ENCODE data around the gene CACNG3. TPM values are rescaled to one million over a fixed set of nuclear protein-coding genes. Genes with fewer than 3 reads are reported as not detected.
"Not testable (repeated sequence)": the region's sequence is repeated elsewhere in the genome, so short reads cannot be mapped to it uniquely, and the experiment has no call there.

The CACNG3 gene
- total and polyA plus RNA-seq, 5 donors from 2014 or later = not detected

- peaks cover 17% of the 10 kb centered on the region for H3K36me3 ChIP-seq (ENCODE audit: control insufficient read depth, insufficient read depth, low read length)
- Mint-ChIP-seq H3K9me3 (peaks cover 0 to 18% (median 5%) of the 10 kb centered on the region in 7 donors), H3K4me1 (no peaks in the 10 kb centered on the region), H3K27me3 (peaks cover 4% of the 10 kb centered on the region), H3K27ac (no peak overlapping the region), H3K4me3 (no peak overlapping the region), H3K36me3 (peaks cover 39% of the 10 kb centered on the region)
- no peak overlapping the region for H3K27ac ChIP-seq (ENCODE audit: insufficient read depth, low read length, poor library complexity, severe bottlenecking)
- H3K9me3 ChIP-seq (ENCODE audit: control insufficient read depth in 2 of 2, low read length in 2 of 2) = no peaks in the 10 kb centered on the region
- no peak overlapping the region for H3K4me3 ChIP-seq (ENCODE audit: low read depth, low read length)
- H3K27me3 ChIP-seq (ENCODE audit: control insufficient read depth, insufficient read depth, low read length) = no peaks in the 10 kb centered on the region
- DNase-seq (no peak), ATAC-seq (ENCODE audit: low read depth in 2 of 2) (no peak)
- no peaks in the 10 kb centered on the region for H3K4me1 ChIP-seq (ENCODE audit: control insufficient read depth, insufficient read depth, low read length, poor library complexity, severe bottlenecking)
Measured at GRCh38 chr16:24221219-24221618, 34.9 kb upstream of the CACNG3 start.

GRCh38 chr16:24228514-24228913 lies 27.6 kb upstream of the CACNG3 start:
- Mint-ChIP-seq H3K27ac (no peak overlapping the region), H3K4me3 (no peak overlapping the region), H3K36me3 (no peaks in the 10 kb centered on the region), H3K9me3 (peaks cover 0 to 8% (median 0%) of the 10 kb centered on the region in 7 donors), H3K4me1 (no peaks in the 10 kb centered on the region), H3K27me3 (peaks cover 19% of the 10 kb centered on the region)
- no peak for ATAC-seq (ENCODE audit: low read depth in 2 of 2)
- Histone ChIP-seq H3K27ac (ENCODE audit: insufficient read depth, low read length, poor library complexity, severe bottlenecking) (no peak overlapping the region), H3K4me3 (ENCODE audit: low read depth, low read length) (no peak overlapping the region), H3K36me3 (ENCODE audit: control insufficient read depth, insufficient read depth, low read length) (no peaks in the 10 kb centered on the region), H3K27me3 (ENCODE audit: control insufficient read depth, insufficient read depth, low read length) (peaks cover 2% of the 10 kb centered on the region), H3K9me3 (ENCODE audit: control insufficient read depth in 2 of 2, low read length in 2 of 2) (no peaks in the 10 kb centered on the region), H3K4me1 (ENCODE audit: control insufficient read depth, insufficient read depth, low read length, poor library complexity, severe bottlenecking) (no peaks in the 10 kb centered on the region)
- DNase-seq = no peak

GRCh38 chr16:24232936-24233335 lies 23.2 kb upstream of the CACNG3 start:
- no peak overlapping the region for H3K27ac ChIP-seq (ENCODE audit: insufficient read depth, low read length, poor library complexity, severe bottlenecking)
- peaks cover 5% of the 10 kb centered on the region in 2 experiments for H3K9me3 ChIP-seq (ENCODE audit: control insufficient read depth in 2 of 2, low read length in 2 of 2)
- Mint-ChIP-seq H3K36me3 (no peaks in the 10 kb centered on the region), H3K4me1 (no peaks in the 10 kb centered on the region), H3K4me3 (no peak overlapping the region), H3K27ac (no peak overlapping the region), H3K9me3 (peaks cover 0 to 14% (median 3%) of the 10 kb centered on the region in 7 donors), H3K27me3 (peaks cover 15% of the 10 kb centered on the region)
- no peaks in the 10 kb centered on the region for H3K4me1 ChIP-seq (ENCODE audit: control insufficient read depth, insufficient read depth, low read length, poor library complexity, severe bottlenecking)
- H3K36me3 ChIP-seq (ENCODE audit: control insufficient read depth, insufficient read depth, low read length) = no peaks in the 10 kb centered on the region
- DNase-seq = no peak
- no peak overlapping the region for H3K4me3 ChIP-seq (ENCODE audit: low read depth, low read length)
- ATAC-seq (ENCODE audit: low read depth in 2 of 2) = no peak
- peaks cover 2% of the 10 kb centered on the region for H3K27me3 ChIP-seq (ENCODE audit: control insufficient read depth, insufficient read depth, low read length)

GRCh38 chr16:24234737-24235136 lies 21.4 kb upstream of the CACNG3 start:
- no peaks in the 10 kb centered on the region for H3K36me3 ChIP-seq (ENCODE audit: control insufficient read depth, insufficient read depth, low read length)
- peaks cover 1 to 22% (median 4%) of the 10 kb centered on the region in 7 donors for H3K9me3 Mint-ChIP-seq
- H3K4me3 Mint-ChIP-seq = no peak overlapping the region
- no peak for DNase-seq
- H3K36me3 Mint-ChIP-seq = no peaks in the 10 kb centered on the region
- no peak overlapping the region for H3K27ac ChIP-seq (ENCODE audit: insufficient read depth, low read length, poor library complexity, severe bottlenecking)
- H3K9me3 ChIP-seq (ENCODE audit: control insufficient read depth in 2 of 2, low read length in 2 of 2) = peaks cover 11 to 12% of the 10 kb centered on the region in 2 experiments
- no peaks in the 10 kb centered on the region for H3K27me3 ChIP-seq (ENCODE audit: control insufficient read depth, insufficient read depth, low read length)
- H3K27me3 Mint-ChIP-seq = peaks cover 19% of the 10 kb centered on the region
- no peak for ATAC-seq (ENCODE audit: low read depth in 2 of 2)
- H3K4me1 ChIP-seq (ENCODE audit: control insufficient read depth, insufficient read depth, low read length, poor library complexity, severe bottlenecking) = no peaks in the 10 kb centered on the region
- H3K4me3 ChIP-seq (ENCODE audit: low read depth, low read length) = no peak overlapping the region
- H3K4me1 Mint-ChIP-seq = no peaks in the 10 kb centered on the region
- H3K27ac Mint-ChIP-seq = no peak overlapping the region

GRCh38 chr16:24235806-24236205 lies 20.3 kb upstream of the CACNG3 start:
- no peak for DNase-seq
- Histone ChIP-seq H3K4me1 (ENCODE audit: control insufficient read depth, insufficient read depth, low read length, poor library complexity, severe bottlenecking) (no peaks in the 10 kb centered on the region), H3K4me3 (ENCODE audit: low read depth, low read length) (no peak overlapping the region), H3K27me3 (ENCODE audit: control insufficient read depth, insufficient read depth, low read length) (no peaks in the 10 kb centered on the region), H3K36me3 (ENCODE audit: control insufficient read depth, insufficient read depth, low read length) (no peaks in the 10 kb centered on the region), H3K9me3 (ENCODE audit: control insufficient read depth in 2 of 2, low read length in 2 of 2) (peaks cover 11 to 12% of the 10 kb centered on the region in 2 experiments), H3K27ac (ENCODE audit: insufficient read depth, low read length, poor library complexity, severe bottlenecking) (no peak overlapping the region)
- no peak overlapping the region for H3K27ac Mint-ChIP-seq
- ATAC-seq (ENCODE audit: low read depth in 2 of 2) = no peak
- peaks cover 1 to 22% (median 5%) of the 10 kb centered on the region in 7 donors for H3K9me3 Mint-ChIP-seq
- H3K27me3 Mint-ChIP-seq = peaks cover 20% of the 10 kb centered on the region
- no peak overlapping the region for H3K4me3 Mint-ChIP-seq
- no peaks in the 10 kb centered on the region for H3K36me3 Mint-ChIP-seq
- no peaks in the 10 kb centered on the region for H3K4me1 Mint-ChIP-seq

- not testable (repeated sequence) for DNase-seq
Measured at GRCh38 chr16:24238846-24239245, 17.3 kb upstream of the CACNG3 start.

GRCh38 chr16:24246911-24247607 lies 9.1 kb upstream of the CACNG3 start:
- ATAC-seq (ENCODE audit: low read depth in 2 of 2) (no peak), DNase-seq (no peak)
- Mint-ChIP-seq H3K4me3 (no peak overlapping the region), H3K27ac (no peak overlapping the region), H3K9me3 (no peaks in the 10 kb centered on the region), H3K27me3 (peaks cover 34% of the 10 kb centered on the region), H3K4me1 (no peaks in the 10 kb centered on the region), H3K36me3 (no peaks in the 10 kb centered on the region)
- no peaks in the 10 kb centered on the region for H3K4me1 ChIP-seq (ENCODE audit: control insufficient read depth, insufficient read depth, low read length, poor library complexity, severe bottlenecking)
- H3K4me3 ChIP-seq (ENCODE audit: low read depth, low read length) = no peak overlapping the region
- no peaks in the 10 kb centered on the region for H3K36me3 ChIP-seq (ENCODE audit: control insufficient read depth, insufficient read depth, low read length)
- no peaks in the 10 kb centered on the region for H3K9me3 ChIP-seq (ENCODE audit: control insufficient read depth in 2 of 2, low read length in 2 of 2)
- no peak overlapping the region for H3K27ac ChIP-seq (ENCODE audit: insufficient read depth, low read length, poor library complexity, severe bottlenecking)
- H3K27me3 ChIP-seq (ENCODE audit: control insufficient read depth, insufficient read depth, low read length) = peaks cover 10% of the 10 kb centered on the region

More at GRCh38 chr16:24238846-24239245, 17.3 kb upstream of the CACNG3 start:
- ATAC-seq (ENCODE audit: low read depth in 2 of 2); H3K4me3 ChIP-seq (ENCODE audit: low read depth, low read length); H3K36me3 ChIP-seq (ENCODE audit: control insufficient read depth, insufficient read depth, low read length); H3K4me1 Mint-ChIP-seq; H3K27ac ChIP-seq (ENCODE audit: insufficient read depth, low read length, poor library complexity, severe bottlenecking); H3K36me3 Mint-ChIP-seq; H3K27me3 ChIP-seq (ENCODE audit: control insufficient read depth, insufficient read depth, low read length); H3K4me1 ChIP-seq (ENCODE audit: control insufficient read depth, insufficient read depth, low read length, poor library complexity, severe bottlenecking); H3K4me3 Mint-ChIP-seq: not testable (repeated sequence)
- Mint-ChIP-seq H3K27ac (peak overlapping the region in 1 of 3 donors; percentile 8), H3K9me3 (peaks cover 1 to 22% (median 5%) of the 10 kb centered on the region in 7 donors), H3K27me3 (peaks cover 15% of the 10 kb centered on the region)
- peaks cover 11 to 12% of the 10 kb centered on the region in 2 experiments for H3K9me3 ChIP-seq (ENCODE audit: control insufficient read depth in 2 of 2, low read length in 2 of 2)

- no peak overlapping the region for H3K4me3 ChIP-seq (ENCODE audit: low read depth, low read length)
- DNase-seq = peak; percentile 2 to 69 (median 46)
- Mint-ChIP-seq H3K27me3 (peaks cover 48% of the 10 kb centered on the region), H3K36me3 (no peaks in the 10 kb centered on the region), H3K27ac (no peak overlapping the region), H3K4me3 (no peak overlapping the region), H3K9me3 (peaks cover 0 to 1% (median 0%) of the 10 kb centered on the region in 7 donors), H3K4me1 (peaks cover 0 to 11% (median 0%) of the 10 kb centered on the region in 4 donors)
- no peaks in the 10 kb centered on the region for H3K36me3 ChIP-seq (ENCODE audit: control insufficient read depth, insufficient read depth, low read length)
- peak; percentile 40 to 44 for ATAC-seq (ENCODE audit: low read depth in 2 of 2)
- no peak overlapping the region for H3K27ac ChIP-seq (ENCODE audit: insufficient read depth, low read length, poor library complexity, severe bottlenecking)
- no peaks in the 10 kb centered on the region for H3K9me3 ChIP-seq (ENCODE audit: control insufficient read depth in 2 of 2, low read length in 2 of 2)
- H3K27me3 ChIP-seq (ENCODE audit: control insufficient read depth, insufficient read depth, low read length) = peaks cover 21% of the 10 kb centered on the region
- H3K4me1 ChIP-seq (ENCODE audit: control insufficient read depth, insufficient read depth, low read length, poor library complexity, severe bottlenecking) = peaks cover 5% of the 10 kb centered on the region
Measured at GRCh38 chr16:24253192-24253591, 2.9 kb upstream of the CACNG3 start.
